Neutrophil (primary cell): ENCODE measurements around the gene PPWD1.

ENCODE experiments used
- H3K27ac ChIP-seq: fragments of 200-600 bp; sonication (generic); 2 replicates; pipeline ENCODE4 v1.5.1; 2016; ENCODE audit warnings: mild to moderate bottlenecking, moderate library complexity
- H3K27me3 ChIP-seq: fragments of 200-600 bp; sonication (generic); 2 replicates; pipeline ENCODE4 v1.6.0; 2016; ENCODE audit warnings: mild to moderate bottlenecking
- H3K36me3 ChIP-seq: fragments of 200-600 bp; sonication (generic); 2 replicates; pipeline ENCODE4 v1.5.1; 2017
- H3K4me1 ChIP-seq, 2 experiments: fragments of 200-600 bp in 1 of 2; sonication (generic) in 1 of 2; 1 replicate in 1 of 2; 2 replicates in 1 of 2; pipeline versions ENCODE4 v1.5.1 to v1.6.1; 2013 to 2016; ENCODE audit warnings: low read depth in 1 of 2, low read length in 1 of 2, mild to moderate bottlenecking in 1 of 2, moderate library complexity in 1 of 2; ENCODE audit not compliant: control insufficient read depth in 1 of 2, insufficient read depth in 1 of 2
- H3K4me3 ChIP-seq, 2 experiments: fragments of 200-600 bp in 1 of 2; sonication (generic) in 1 of 2; 1 replicate in 1 of 2; 2 replicates in 1 of 2; pipeline ENCODE4 v1.5.1; 2013 to 2016; ENCODE audit warnings: low read depth in 1 of 2, low read length in 1 of 2, mild to moderate bottlenecking in 1 of 2, moderate library complexity in 1 of 2
- H3K9me3 ChIP-seq: fragments of 200-600 bp; sonication (generic); 2 replicates; pipeline ENCODE4 v1.5.1; 2016
- CTCF ChIP-seq: fragments of 200-600 bp; sonication (generic); IDR thresholded peaks from 2 replicates; pipeline ENCODE4 v1.5.1; 2016; ENCODE audit warnings: antibody characterized with exemption

The PPWD1 gene

DNA sequence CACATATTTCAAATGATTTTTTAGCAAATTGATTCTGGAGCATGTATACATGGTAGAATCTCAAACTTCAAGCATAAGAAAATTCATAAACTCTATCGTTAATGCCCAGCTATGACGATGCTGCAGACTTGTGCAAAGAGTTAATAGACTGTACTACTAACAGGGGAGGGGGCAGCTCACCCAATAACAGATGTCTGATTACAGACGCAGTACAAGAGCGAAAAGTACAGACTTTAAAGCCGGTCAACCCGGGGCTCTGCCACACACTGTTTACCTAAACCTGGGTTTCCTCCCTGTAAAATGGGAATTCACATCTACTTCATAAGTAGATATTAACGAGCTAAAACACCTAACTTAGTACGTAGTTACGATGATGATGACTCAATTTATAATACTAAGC, 60.4 kb downstream of the PPWD1 start:
- no peaks in the 10 kb centered on the region for H3K9me3 ChIP-seq
- H3K36me3 ChIP-seq = peaks cover 1% of the 10 kb centered on the region
- H3K4me3 ChIP-seq = peak overlapping the region; percentile 87 to 91
- no peaks in the 10 kb centered on the region for H3K27me3 ChIP-seq
- H3K27ac ChIP-seq = peak overlapping the region; percentile 89
- no peak for TF ChIP-seq CTCF
- H3K4me1 ChIP-seq = peaks cover 33% of the 10 kb centered on the region in 2 experiments

- peak within 1 kb of the TSS; percentile 87 to 91 for H3K4me3 ChIP-seq
- peaks cover 6% of the 10 kb centered on the region for H3K36me3 ChIP-seq
- peaks cover 33% of the 10 kb centered on the region in 2 experiments for H3K4me1 ChIP-seq
- no peaks in the 10 kb centered on the region for H3K9me3 ChIP-seq
- no peaks in the 10 kb centered on the region for H3K27me3 ChIP-seq
- H3K27ac ChIP-seq = peak within 1 kb of the TSS; percentile 89
- TF ChIP-seq CTCF = no peak
Observed at GRCh38 chr5:65624025-65624570, 61.0 kb downstream of the PPWD1 start, which contains the start of gene TRIM23. TSS of gene TRIM23 (minus strand) at chr5:65624333. CDS start at chr5:65624274, 59 bp downstream.

DNA sequence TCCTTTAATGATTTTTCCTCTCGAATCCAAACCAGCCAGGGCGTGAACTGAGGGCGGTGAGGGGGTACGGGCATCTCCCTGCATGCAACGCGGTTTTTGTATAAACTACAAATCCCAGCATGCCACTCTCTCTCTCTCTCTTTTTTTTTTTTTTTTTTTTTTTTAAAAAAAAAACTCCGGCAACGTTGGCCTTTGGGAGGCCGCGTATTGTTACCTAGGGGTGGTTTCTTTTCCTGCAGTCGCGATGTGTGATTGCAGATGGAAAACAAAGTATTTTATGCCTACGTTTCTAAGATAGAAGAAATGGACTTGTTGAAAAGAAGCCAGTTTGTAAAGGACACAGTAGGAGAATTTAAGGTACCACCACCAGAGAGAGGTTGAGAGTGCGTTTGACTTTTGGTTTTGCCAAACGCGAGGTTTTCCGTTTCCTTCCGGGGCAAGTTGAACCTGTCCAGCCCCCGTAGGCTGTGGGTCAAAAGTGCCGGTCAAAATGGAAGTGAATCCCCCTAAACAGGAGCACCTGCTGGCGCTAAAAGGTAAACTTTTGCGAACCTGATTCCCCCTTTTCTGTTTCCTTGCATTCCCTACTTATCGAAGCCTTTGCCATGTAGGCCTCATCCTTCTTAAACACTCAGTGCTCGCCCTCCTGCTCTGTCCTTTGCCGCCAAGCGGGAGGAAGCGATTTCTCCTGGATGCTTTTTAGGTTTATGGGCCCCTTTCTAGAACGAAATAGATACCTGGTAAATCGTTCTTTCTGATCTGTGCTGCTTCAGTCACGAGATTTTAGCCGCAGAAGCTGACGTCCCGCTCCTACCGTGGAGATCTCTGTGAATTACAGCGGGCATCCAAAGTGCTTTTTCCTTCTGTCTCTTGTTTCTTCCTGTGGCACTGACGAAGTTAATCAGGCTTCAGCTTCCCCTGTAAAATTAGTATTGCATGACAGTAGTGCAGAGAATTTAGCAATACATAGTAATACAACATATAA, 61.8 kb downstream of the PPWD1 start, which contains the start of the genes SHLD3 and TRAPPC13:
TSS of gene SHLD3 (plus strand) at position 457 of the 985 bp plus-strand sequence. CDS start 4,561 bp downstream, outside the sequence.
TSS of gene TRAPPC13 (plus strand) at position 457 of the 985 bp plus-strand sequence. CDS start at position 491, 34 bp downstream.
- no peaks in the 10 kb centered on the region for H3K9me3 ChIP-seq
- peaks cover 14% of the 10 kb centered on the region for H3K36me3 ChIP-seq
- H3K27ac ChIP-seq = peak within 1 kb of the TSS; percentile 89
- peaks cover 33% of the 10 kb centered on the region in 2 experiments for H3K4me1 ChIP-seq
- H3K27me3 ChIP-seq = no peaks in the 10 kb centered on the region
- TF ChIP-seq CTCF = peak; percentile 26
- peak within 1 kb of the TSS; percentile 87 to 91 for H3K4me3 ChIP-seq

- TF ChIP-seq CTCF = no peak
- Histone ChIP-seq H3K27me3 (no peaks in the 10 kb centered on the region), H3K27ac (peak overlapping the region; percentile 89), H3K36me3 (peaks cover 16% of the 10 kb centered on the region), H3K4me3 (peak overlapping the region; percentile 87 to 91), H3K9me3 (no peaks in the 10 kb centered on the region), H3K4me1 (peaks cover 33% of the 10 kb centered on the region in 2 experiments)
Observed at GRCh38 chr5:65625743-65626142, 62.6 kb downstream of the PPWD1 start.

DNA sequence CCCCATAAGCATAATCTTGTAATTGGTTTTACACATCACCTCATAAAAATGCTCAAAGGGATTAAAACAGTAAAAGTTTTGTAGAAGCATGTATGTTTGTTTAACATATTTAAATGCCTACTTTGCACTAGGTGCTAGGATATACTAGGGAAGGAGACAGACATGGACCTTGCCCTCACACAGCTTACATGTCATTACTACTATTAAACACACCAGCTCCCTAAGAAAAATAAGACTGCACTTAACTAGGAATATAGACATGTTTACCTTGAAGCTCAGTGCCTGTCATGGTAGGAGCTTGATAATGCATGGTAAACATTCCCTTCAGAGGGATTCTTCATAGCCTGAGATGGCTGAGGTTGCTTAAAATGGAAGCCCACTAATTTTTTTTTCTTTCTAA, 67.9 kb downstream of the PPWD1 start:
- Histone ChIP-seq H3K4me3 (no peak overlapping the region), H3K4me1 (peaks cover 1 to 3% of the 10 kb centered on the region in 2 experiments), H3K36me3 (peaks cover 19% of the 10 kb centered on the region), H3K9me3 (no peaks in the 10 kb centered on the region), H3K27ac (no peak overlapping the region), H3K27me3 (no peaks in the 10 kb centered on the region)
- no peak for TF ChIP-seq CTCF
